Measurements from ENCODE around the gene RAMACL. TPM values are rescaled to one million over a fixed set of nuclear protein-coding genes. Genes with fewer than 3 reads are reported as not detected.

RAMACL gene
- total RNA-seq, 1 donor from 2014 or later = 4.9 TPM

- Mint-ChIP-seq H3K27me3 (ENCODE audit: unreplicated experiment) (peaks cover 26% of the 10 kb centered on the region), H3K9me3 (ENCODE audit: unreplicated experiment) (no peaks in the 10 kb centered on the region), H3K27ac (ENCODE audit: unreplicated experiment) (peak overlapping the region; percentile 61), H3K36me3 (ENCODE audit: low read depth, unreplicated experiment) (peaks cover 8% of the 10 kb centered on the region), H3K4me3 (ENCODE audit: unreplicated experiment) (no peak overlapping the region), H3K4me1 (ENCODE audit: unreplicated experiment) (peaks cover 55% of the 10 kb centered on the region)
- DNase-seq (ENCODE audit: low spot score) = no peak
- no peak for TF ChIP-seq CTCF (IDR thresholded peaks at IDR 0.05; ENCODE audit: unreplicated experiment)
These were observed 44.0 kb upstream of the RAMACL start for GRCh38 chr6:166630462-166630861.

- no peak for TF ChIP-seq CTCF (IDR thresholded peaks at IDR 0.05; ENCODE audit: unreplicated experiment)
- Mint-ChIP-seq H3K27ac (ENCODE audit: unreplicated experiment) (peak overlapping the region; percentile 9), H3K4me1 (ENCODE audit: unreplicated experiment) (peaks cover 60% of the 10 kb centered on the region), H3K4me3 (ENCODE audit: unreplicated experiment) (peak overlapping the region; percentile 5), H3K9me3 (ENCODE audit: unreplicated experiment) (no peaks in the 10 kb centered on the region), H3K27me3 (ENCODE audit: unreplicated experiment) (peaks cover 26% of the 10 kb centered on the region), H3K36me3 (ENCODE audit: low read depth, unreplicated experiment) (peaks cover 8% of the 10 kb centered on the region)
- no peak for DNase-seq (ENCODE audit: low spot score)
These were observed 43.1 kb upstream of the RAMACL start for GRCh38 chr6:166629628-166630027.

- Mint-ChIP-seq H3K4me3 (ENCODE audit: unreplicated experiment) (peak overlapping the region; percentile 89), H3K27me3 (ENCODE audit: unreplicated experiment) (peaks cover 26% of the 10 kb centered on the region), H3K9me3 (ENCODE audit: unreplicated experiment) (no peaks in the 10 kb centered on the region), H3K4me1 (ENCODE audit: unreplicated experiment) (peaks cover 61% of the 10 kb centered on the region), H3K36me3 (ENCODE audit: low read depth, unreplicated experiment) (peaks cover 8% of the 10 kb centered on the region), H3K27ac (ENCODE audit: unreplicated experiment) (peak overlapping the region; percentile 96)
- no peak for TF ChIP-seq CTCF (IDR thresholded peaks at IDR 0.05; ENCODE audit: unreplicated experiment)
- DNase-seq (ENCODE audit: low spot score) = peak; percentile 87
These were observed 41.7 kb upstream of the RAMACL start for GRCh38 chr6:166627875-166628801.

- Mint-ChIP-seq H3K9me3 (ENCODE audit: unreplicated experiment) (no peaks in the 10 kb centered on the region), H3K4me3 (ENCODE audit: unreplicated experiment) (peak within 1 kb of the TSS; percentile 97), H3K27ac (ENCODE audit: unreplicated experiment) (peak within 1 kb of the TSS; percentile 96), H3K4me1 (ENCODE audit: unreplicated experiment) (peaks cover 62% of the 10 kb centered on the region), H3K27me3 (ENCODE audit: unreplicated experiment) (peaks cover 26% of the 10 kb centered on the region), H3K36me3 (ENCODE audit: low read depth, unreplicated experiment) (peaks cover 4% of the 10 kb centered on the region)
- peak; percentile 100 for DNase-seq (ENCODE audit: low spot score)
- TF ChIP-seq CTCF (IDR thresholded peaks at IDR 0.05; ENCODE audit: unreplicated experiment) = no peak
These were observed 40.8 kb upstream of the RAMACL start, which contains the start of gene RPS6KA2 for GRCh38 chr6:166627033-166627874. Gene RPS6KA2 (minus strand): TSS chr6:166627251. CDS start chr6:166627019, 232 bp downstream.

Data from endothelial cell (in vitro differentiated cells).